ENCODE results near the gene DAAM2.

DAAM2 gene

DNA sequence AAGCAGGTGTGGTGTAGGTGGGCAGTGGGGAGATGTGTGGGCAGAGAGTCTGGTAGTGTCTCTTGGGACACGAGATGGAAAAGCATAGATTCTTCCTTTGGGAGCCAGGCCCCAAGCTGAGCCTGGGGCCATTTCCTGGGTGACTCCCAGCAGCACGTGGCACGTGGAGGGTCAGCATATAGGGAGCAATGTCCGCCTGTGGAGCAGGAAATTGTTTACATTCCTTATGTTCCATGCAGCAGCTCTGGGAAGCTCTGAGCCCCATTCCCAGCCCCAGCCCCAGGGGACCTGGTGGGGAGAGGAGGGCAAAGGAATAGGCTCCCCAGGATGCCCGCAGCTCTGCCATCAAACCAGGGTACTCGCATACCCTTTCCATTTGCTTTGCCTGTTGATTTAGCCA lies 57.6 kb downstream of the DAAM2 start:
- no peak for DNase-seq

GRCh38 chr6:39850736-39851297 lies 58.6 kb downstream of the DAAM2 start:
- DNase-seq = no peak

- DNase-seq = no peak
Measured at GRCh38 chr6:39851331-39851730, 59.2 kb downstream of the DAAM2 start.

DNA sequence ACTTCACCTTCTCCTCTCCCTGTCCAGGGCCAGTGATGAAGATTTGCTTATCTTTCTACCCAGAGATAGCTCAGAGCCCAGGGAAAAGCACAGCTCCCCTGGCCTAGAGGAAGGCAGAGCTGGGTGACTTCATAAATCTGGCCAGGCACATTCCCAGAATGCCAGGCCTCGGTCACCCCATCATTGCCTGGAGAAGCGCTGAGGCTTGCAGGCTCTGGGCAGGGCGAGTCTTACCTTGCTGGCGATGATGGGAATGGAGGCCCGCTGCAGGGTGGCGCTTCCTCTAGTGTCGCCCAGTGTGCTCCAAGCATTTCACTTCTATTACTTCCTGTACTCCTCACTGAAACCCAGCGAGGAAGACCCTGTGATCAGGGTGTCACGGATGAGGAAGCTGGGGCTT lies 60.1 kb downstream of the DAAM2 start:
- no peak for DNase-seq

- no peak for DNase-seq
Measured at GRCh38 chr6:39853604-39854003, 61.4 kb downstream of the DAAM2 start.

DNA sequence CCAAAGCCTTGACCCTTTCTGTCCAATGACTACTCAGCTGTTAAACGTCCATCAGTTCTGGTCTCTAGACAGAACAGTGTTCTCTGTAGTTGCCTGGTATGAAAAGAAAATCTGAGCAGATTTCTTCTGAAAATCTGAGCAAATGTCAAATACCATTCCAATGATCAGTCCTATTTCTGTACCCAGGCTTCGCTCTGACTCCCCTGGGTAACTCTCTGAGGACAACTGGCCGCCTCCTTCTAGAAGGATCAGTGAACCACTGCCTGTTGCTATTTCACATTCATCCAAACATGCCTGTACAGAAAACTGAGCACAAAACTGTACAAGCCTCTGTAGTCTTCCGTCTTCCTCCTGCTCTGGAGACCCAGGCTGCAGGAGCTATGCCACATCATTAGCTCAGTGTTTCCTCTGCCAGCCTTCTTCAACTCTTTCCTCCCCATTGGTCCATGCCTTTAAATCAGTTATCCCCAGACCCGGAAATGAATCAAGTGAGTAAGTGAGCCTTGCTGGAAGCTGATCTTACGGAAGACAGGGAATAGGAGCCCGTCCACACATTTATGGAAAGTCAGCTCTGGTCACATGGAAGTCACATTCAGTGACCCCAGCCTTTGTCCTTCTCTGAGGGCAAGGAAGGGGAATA lies 63.3 kb downstream of the DAAM2 start:
- no peak for DNase-seq

DNA sequence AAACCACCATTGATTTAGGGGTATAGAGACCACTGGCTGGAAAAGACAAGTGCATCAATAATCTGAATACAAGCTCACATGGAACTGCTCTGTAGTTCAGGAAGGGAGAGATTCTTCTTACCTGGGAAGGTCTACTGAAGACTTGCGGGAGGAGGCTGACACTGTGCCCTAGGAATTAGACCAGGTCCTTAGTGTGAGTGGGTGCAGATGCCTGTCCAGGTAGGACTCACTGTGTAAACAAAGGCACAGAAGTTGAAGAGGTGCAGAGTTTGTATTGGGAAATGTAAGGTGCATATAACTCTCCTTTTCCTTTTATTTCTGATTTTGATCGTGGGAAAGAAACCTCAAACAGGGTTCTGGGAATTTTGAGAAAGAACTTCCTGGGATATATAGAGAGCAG lies 66.8 kb downstream of the DAAM2 start:
- DNase-seq = no peak

GRCh38 chr6:39861663-39862062 lies 69.5 kb downstream of the DAAM2 start:
- no peak for DNase-seq

- DNase-seq = no peak
Measured at GRCh38 chr6:39865011-39865888, 73.1 kb downstream of the DAAM2 start.

GRCh38 chr6:39867592-39867991 lies 75.4 kb downstream of the DAAM2 start:
- DNase-seq = no peak

DNA sequence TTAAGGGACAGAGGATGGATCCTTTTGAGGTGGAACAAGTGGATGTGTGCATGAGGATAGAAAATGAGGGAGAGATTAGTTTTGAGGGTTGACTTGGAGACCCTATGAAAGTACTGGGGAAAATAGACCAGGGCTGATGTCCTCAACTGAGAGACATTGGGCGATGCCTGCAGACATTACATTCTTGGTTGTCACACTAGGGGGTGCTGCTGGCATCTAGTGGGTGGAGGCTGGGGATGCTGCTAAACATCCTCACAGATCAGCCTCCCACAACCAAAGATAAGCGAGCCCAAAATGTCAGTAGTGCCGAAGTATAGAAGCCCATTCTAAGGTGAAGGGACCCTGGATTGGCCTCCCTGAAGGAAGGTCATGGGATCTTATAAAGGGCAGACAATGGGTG lies 78.8 kb downstream of the DAAM2 start:
- no peak for DNase-seq

- no peak for DNase-seq
Measured at GRCh38 chr6:39873439-39873838, 81.3 kb downstream of the DAAM2 start.

DNA sequence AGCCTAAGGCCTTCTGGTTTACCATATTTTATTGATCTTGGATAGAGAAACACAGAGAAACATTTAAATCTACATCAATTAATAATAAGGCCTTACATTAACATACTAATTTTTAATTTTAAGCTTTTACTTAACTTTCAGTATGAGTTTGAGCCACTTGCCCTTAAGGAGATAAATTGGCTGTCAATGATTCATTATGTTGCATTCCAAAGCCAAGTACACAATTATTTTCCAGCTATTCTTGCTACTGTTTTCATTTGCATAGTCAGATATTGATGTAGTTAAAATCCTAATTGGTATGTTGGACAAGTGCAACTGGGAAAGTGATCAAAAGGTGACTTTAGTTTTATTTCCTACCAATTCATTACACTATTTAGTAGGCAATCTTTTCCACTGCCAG lies 83.9 kb downstream of the DAAM2 start:
- no peak for DNase-seq

- no peak for DNase-seq
Measured at GRCh38 chr6:39876826-39877225, 84.7 kb downstream of the DAAM2 start.

GRCh38 chr6:39879535-39879934 lies 87.4 kb downstream of the DAAM2 start:
- no peak for DNase-seq

DNA sequence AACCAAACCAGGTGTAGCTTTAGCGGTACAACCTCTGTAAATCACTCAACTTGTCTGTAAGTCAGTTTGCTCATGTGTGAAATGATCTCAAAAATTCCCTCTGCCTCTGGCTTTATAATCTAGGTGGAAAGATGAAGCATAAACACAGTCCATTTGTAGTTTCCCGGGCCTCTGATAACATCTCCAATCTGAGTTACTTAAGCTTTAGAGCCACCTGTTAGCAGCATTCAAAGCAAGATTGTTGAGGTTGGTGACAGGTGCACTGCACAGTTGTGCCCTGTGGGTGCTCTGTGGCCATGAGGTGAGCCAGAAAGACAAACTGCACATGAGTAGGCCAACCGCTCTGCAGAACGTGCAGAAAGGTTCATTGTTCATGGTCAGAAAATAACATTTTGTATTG lies 88.4 kb downstream of the DAAM2 start:
- no peak for DNase-seq

GRCh38 chr6:39881851-39882530 lies 89.8 kb downstream of the DAAM2 start:
- DNase-seq = no peak

GRCh38 chr6:39882531-39882899 lies 90.3 kb downstream of the DAAM2 start:
- no peak for DNase-seq

DNA sequence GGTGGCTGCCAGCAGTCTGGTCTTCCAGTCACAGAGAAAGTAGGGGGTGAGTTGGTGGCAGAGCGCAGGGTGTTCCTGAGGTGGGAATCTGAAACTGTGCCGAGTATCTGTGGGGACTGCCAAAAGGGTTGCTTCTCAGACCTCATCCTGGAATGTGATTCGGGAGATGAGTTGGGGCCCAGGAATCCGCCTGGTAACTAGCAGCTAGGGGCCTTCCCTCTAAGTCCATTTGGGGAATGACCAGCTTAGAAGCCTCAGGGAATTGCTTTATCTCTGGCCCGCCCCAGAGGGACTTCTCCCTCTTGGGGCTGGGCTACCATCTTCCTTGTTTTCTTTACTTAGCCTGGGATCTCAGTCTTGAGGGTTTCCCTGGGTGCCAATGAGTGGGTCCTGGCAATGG lies 92.5 kb downstream of the DAAM2 start:
- no peak for DNase-seq

GRCh38 chr6:39885691-39886090 lies 93.5 kb downstream of the DAAM2 start:
- DNase-seq = no peak

- no peak for DNase-seq
Measured at GRCh38 chr6:39886871-39887270, 94.7 kb downstream of the DAAM2 start.

GRCh38 chr6:39887692-39888450 lies 95.7 kb downstream of the DAAM2 start:
- DNase-seq = no peak

- no peak for DNase-seq
Measured at GRCh38 chr6:39889229-39889628, 97.1 kb downstream of the DAAM2 start.

Data from DMS79 (cell line).